Daoy (cell line): ENCODE data around the gene UBTD1. TPM values are rescaled to one million over a fixed set of nuclear protein-coding genes. Genes with fewer than 3 reads are reported as not detected.

Experiments used
- DNase-seq: peaks from one replicate; pipeline ENCODE4 v3.0.0-alpha.2; 2015; ENCODE audit warnings: low read depth
- total RNA-seq: library from RNA; depleted of rRNA; stranded (reverse); fragments of >200 nt; shearing (Covaris generic); gene quantifications from 2 replicates; pipeline ENCODE4 v1.2.3, GENCODE V29; 2014

Gene UBTD1
- total RNA-seq, 1 experiment from 2014 or later = 8.3 TPM

DNA sequence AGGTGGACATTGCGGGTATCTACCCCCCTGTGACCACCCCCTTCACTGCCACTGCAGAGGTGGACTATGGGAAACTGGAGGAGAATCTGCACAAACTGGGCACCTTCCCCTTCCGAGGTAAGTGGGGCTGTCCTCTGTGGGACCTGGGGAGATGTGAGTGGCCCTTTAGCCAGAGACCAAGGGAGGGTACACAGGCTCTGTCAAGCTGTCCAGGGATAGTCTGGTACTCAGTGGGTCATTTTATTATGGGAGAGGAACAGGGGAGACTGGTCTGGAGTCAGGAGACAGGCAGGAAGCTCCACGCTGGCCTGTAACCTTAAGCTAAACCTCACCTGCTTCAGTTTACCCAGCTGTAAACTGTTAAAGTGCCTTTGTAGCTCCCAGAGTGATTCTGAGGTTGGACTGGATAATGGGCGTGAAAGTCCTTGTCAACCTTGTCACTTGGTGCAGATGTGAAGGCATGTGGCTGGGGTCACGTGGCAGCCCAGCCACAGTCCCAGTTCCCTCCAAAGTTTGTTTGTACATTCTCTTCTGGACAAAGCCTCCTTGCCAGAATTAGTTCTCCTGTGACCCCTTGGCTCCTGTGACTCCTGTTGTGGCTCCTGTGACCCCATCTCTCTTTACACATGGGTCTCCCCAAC is 86.2 kb downstream of the UBTD1 start:
- no peak for DNase-seq

DNA sequence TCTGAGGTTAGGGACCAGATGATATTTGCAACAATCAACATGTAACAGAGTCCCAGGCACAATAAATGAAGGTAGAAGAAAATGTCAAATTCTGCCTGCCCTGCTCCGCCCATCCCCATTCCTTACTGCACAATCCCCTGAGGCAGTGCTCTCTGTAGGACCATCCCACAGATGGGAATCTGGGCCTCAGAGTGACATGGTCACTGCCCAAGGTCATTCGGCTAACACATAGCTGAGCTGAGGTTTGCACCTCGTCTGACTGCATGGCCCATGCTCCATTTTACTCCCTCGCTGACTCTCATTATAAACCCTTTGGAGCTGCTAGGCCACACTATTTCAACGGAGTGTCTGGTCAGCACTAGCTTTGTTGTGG is 86.7 kb downstream of the UBTD1 start:
- no peak for DNase-seq

DNA sequence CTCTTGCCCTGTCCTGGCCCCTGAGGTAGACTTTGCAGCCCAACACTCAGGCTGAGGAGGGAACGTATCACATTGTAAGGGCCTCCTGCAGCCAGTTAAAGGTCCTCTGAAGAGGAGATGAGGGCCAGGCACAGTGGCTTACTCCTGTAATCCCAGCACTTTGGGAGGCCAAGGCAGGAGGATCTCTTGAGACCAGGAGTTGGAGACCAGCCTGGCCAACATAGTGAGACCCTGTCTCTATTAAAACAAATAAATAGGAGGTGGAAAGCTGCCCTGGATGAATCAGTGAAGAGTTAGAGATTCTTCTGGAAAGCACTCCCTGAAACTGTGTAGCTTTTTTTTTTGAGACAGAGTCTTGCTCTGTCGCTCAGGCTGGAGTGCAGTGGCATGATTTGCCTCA is 88.5 kb downstream of the UBTD1 start:
- no peak for DNase-seq

DNA sequence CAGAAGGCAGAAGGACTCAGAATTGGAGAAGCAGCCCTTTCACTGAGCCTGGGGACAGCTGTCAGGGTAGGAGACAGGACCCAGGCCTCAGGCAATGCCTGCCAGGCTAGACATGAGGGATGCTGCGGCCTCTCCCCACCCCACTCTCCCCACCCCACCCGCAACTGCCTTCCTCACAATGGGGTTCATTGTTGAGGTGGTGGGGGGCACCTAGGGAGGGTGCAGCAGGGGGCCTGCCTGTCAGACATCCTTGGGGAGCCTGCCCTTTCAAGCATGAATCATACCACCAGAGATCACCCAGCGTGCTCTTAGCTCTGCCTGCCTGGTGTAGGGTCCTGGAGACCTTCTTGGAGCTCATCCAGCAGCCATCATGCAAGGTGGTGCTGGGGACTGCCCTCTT is 90.8 kb downstream of the UBTD1 start, which contains the start of gene C10orf62:
Gene C10orf62, plus strand, starts transcription at position 243 of the 400 bp plus-strand sequence. CDS start 177 bp downstream, outside the sequence.
- DNase-seq = no peak

DNA sequence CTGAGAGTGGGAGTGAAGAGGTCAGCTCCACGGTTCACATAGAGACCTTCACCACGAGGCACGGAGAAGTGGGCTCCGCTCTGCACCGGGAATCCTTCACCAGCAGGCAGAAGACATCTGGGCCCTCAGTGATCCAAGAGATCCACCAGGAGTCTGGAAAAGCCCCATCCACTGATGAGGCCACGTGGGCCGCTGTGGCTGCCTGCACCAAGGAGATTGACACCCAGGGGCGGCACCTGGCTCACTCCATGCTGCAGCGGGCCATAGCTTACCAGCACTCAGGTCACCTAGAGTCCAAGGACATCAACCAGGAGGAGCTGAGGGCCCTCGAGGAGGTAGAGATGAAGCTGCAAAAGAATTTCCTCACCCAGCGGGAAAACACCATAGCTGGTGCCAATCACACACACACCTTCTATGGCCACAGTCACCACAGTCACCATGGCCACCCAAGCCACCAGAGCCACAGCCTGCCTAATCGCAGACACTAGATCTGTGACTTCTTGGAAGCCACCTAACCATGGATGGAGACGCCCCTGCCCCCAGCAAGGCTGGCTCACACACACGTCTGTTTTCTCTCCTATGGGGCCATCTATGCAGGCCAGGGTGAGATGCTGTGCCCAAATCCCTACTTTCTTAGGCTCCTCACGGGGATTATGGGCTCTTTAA is 91.5 kb downstream of the UBTD1 start:
- no peak for DNase-seq

DNA sequence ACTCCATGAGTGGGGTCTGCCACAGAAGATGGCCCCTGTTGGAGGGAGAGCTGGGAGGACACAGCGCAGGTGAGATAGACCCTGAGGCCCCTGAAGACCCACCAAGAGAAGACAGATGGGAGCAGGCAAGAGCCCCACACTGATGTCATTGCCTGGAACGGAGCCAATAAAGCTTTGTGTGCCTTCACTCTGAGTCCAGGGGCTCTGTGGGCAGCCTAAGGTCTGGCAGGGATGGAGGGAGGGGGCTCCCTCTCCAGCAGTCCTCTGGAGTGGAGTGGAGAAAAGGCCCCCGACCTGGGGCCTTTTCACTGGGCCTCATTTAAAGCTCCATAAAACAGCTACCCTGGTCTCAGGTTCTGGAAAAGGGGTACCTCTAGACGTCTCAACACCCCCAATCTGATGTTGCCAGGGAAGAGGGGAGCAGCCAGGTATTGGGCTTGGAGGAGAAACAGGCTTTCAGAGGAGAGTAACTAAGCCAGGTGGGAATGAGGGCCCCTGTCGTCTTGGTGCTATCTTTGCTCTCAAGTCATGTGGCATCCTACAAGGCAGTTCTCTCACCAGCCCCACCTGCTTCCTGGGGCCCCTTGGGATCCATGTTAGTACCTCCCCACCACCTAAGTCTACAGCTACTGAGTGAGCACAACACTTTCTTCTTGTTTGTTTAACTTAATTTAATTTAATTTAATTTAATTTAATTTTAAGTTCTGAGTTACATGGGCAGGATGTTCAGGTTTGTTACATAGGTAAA is 92.2 kb downstream of the UBTD1 start:
- no peak for DNase-seq

DNA sequence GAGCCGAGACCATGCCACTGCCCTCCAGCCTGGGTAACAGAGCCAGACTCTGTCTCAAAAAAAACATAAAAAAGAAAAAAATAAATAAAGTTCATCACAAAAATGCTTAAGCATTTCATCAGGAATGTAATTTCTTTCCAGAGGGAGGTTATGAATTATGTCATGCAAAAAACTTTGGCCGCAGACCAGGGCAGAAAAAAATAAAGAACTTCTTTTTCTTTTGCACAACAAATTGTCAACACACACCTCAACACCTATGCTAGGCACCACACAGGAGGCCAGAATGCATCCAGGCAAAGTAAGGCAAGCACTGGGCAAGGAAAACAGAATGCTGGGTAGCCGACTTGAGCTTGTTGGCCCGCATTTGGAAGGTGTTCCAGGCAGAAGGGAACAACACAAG is 94.7 kb downstream of the UBTD1 start:
- DNase-seq = no peak

DNA sequence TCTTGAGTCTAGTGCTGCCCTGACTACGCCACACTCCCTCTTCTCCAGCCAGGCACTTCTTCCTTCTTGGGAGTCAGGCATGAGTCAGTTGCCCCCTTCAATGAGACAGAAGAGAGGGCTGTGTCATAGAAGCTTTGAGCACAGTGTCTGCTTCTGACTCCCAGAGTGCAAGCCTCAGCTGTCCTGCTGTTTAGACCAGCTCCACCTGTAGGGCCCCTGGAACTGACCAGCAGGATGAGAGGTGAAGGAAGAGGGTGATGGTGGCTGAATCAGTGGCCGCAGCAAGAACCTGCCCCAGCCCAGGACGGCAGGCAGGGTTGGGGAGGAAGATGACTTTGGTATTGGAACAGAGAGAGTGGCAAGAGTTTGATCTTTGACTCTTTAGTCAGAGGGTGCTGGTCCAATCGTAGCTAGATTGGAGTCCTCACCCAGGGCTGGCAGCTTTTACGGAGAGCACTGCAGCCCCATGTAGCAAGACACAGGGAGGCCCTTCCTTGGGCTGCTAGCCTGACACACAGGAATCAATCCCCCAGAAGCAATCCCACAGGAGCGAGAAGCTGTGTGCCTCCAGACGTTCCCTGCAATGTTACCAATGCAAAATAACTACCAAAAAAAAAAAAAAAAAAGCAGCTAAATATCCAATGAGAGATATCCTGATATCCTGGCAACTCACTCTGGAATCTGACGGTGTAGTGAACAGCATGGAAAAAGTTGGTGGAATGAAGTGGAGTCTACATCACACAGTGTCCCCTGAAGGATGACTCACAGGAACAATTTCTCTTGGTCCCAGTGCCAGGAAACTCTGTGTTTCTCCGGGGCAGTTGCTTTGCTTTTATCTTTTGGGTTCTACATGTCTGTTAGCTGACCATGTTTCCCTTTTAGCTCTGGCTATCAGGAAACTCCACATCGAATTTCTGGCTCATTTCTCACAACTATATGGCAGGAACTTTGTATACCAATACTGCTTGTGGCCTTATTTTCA is 97.7 kb downstream of the UBTD1 start:
- DNase-seq = peak; percentile 74

DNA sequence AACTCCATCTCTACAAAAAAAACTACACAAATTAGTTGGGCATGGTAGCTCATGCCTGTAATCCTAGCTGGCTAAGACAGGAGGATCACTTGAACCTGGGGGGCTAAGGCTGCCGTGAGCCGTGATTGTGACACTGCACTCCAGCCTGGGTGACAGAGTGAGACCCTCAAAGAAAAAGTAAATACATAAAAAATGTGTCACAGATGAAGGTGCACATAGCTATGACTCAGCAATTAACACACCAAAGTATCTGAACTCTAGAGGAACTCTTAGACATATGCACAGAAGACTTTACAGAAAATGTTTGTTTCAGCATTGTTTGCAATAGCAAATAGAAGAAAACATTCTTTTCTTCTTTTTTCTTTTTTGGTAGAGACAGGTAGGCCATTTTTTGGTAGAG is 99.1 kb downstream of the UBTD1 start:
- DNase-seq = no peak

DNA sequence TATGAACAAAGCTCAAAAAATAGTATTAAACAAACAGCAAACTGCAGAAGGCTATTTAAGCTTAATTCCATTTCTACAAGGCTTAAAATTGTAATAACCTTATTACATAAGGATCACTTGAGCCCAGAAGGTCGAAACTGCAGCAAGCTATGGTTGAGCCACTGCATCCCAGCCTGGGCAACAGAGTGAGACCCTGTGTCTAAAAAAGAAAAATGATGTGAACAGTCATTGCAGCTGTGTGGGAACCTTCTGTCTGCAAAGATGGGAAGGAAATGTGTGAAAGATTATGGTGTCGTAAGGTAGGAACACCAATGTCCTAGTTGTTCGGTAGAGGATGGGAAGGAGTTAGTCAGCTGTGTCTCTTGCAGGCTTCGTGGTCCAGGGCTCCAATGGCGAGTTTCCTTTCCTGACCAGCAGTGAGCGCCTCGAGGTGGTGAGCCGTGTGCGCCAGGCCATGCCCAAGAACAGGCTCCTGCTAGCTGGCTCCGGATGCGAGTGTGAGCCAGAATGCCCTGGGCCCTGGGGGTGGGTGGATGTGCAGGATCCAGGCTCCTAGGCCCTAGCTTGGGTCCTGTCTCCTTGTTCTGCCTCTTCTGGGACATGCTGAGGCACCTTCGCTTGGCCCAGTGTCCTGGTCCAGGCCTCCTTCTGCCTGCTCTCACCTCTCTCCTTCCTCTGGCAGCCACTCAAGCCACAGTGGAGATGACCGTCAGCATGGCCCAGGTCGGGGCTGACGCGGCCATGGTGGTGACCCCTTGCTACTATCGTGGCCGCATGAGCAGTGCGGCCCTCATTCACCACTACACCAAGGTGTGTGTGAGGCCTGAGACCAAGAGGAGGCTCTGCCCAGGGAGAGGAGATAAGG is 99.9 kb downstream of the UBTD1 start:
- DNase-seq = no peak

DNA sequence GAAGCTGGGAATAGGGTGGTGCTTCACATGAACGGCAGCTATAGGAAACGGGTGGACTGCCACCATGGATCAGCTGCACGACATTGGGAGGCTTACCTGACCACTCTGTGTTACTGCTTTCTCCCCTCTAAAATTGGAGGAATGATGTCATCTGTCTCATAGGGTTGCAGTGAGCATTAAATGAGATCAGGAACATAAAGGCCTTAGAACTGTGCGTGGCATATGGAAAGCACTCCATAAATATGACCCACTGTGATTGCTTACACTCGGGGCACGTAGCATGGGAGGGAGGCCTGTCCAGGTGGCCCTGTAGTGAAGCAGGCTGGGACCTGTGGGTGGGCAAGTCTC is 100.5 kb downstream of the UBTD1 start:
- DNase-seq = no peak

DNA sequence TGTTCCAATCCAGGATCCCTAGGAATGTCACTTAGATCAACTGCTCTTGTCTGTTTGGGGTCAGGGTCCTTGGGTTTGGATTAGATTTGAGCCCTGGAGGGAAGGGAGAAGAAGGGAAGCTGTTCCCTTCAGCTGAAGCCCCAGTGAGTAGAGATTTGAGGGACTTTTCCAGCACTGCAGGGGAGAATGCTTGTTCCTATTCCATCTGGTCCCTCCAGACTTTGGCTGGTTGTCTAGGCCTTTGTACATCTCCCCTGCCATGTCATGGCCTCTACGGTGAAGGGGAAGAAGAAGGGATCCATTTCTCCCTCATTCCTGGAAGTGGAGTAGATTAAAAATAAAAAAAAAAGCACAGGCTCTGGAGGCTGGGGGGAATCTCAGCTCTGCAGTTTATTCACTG is 101.9 kb downstream of the UBTD1 start:
- DNase-seq = no peak

DNA sequence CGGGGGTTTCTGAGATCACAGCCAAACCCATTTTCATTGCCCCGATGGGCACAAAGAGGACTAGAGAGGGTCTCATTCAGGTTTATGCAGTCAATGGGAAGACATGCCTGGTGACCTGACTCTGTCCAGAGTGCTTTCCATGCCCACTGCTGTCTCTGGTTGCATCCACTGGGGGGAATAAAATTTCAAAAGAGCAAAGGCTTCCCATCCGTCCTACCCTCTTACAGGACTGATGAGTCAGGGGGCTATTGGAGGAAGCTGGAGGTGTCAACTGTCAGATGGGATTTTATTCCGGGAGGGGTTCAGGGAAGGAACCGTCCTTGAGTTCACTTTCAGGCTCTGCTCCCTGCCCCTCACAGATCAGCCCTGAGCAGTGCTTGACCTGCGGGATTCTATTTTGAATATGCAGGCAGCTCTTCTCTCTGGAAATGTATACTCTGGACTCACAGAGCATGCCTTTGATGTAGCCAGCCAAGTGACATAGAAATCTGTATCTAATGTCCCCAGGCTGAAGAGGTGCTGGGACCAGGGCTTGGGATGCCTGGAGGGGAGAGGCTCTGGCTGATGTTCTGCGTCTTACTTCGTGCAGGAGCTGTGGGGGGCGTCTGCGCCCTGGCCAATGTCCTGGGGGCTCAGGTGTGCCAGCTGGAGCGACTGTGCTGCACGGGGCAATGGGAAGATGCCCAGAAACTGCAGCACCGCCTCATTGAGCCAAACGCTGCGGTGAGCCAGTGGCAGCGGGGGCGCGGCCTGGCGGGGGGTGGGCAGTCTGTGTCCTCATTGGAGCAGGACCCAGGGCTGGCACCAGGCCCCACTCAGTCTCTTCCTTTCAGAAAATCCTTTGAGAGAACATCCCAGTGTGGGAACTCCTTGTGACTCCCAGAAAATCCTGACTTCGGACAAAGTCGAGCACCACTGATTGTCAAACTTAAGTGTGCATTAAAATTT is 102.8 kb downstream of the UBTD1 start:
- DNase-seq = no peak

DNA sequence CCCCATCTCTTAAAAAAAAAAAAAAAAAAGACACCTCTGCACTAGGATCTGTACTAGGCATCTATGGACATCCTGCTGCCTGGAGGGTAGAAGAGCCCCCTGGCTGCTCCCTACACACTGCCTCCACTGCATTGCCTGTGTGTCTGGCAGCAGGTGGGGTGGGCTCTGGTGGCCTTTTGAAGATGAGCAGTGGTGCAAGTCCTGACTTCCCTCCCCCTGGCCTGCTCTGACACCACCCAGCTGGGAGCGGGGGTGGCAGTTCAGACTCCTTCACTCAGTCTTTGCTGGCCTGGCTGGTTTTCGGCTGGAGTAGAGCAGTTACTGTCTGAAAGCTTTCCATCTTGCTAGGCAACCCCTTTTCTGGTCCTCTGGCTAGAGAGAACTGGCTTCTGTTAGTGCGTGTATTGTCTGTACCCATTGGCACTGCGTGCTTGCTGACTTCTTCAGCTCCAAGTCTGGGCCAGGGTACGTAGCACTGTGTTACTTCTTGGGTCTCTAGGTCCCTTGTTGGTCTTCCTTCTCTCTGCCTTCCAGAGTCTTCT is 108.4 kb downstream of the UBTD1 start:
- no peak for DNase-seq

DNA sequence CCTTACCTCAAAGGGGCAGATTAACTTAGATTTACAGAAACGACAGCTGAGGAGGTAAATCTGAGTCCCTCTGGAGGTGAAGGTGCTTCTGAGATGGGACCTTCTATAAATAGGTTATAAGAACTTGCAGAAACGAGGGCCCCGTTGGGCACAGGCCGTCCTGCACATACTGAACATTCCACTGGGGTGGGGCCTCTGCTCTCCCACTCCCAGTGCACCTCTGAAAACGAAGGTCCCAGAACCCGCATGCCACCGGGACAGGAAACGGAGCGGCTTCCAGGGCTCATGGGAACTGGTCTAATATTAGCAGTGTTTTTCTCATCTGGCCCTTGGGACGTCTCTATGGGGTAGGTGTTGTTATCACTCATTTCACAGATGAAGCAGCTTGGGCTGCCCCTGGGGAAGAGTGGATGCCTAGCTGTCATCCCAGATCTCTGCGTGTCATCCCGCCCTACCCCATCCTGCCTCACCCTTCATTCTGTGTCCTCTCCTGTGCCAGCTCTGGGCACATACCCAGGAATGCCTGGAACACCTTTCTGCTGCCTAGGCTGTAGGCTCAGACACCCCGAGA is 110.4 kb downstream of the UBTD1 start:
- no peak for DNase-seq

DNA sequence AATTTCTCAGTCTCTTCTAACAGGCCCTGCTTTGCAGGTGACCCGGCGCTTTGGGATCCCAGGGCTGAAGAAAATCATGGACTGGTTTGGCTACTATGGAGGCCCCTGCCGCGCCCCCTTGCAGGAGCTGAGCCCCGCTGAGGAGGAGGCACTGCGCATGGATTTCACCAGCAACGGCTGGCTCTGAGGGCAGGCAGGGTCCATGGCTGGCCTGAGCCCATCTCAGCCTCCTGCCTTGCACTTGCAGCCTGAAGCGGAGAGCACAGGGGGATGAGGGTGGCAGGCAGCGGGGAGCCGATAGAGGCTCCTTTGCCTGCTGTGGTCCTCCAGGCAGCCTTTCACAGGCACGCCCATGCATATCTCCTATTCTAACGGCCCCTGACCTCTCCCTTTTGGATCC is 112.7 kb downstream of the UBTD1 start:
- DNase-seq = no peak

DNA sequence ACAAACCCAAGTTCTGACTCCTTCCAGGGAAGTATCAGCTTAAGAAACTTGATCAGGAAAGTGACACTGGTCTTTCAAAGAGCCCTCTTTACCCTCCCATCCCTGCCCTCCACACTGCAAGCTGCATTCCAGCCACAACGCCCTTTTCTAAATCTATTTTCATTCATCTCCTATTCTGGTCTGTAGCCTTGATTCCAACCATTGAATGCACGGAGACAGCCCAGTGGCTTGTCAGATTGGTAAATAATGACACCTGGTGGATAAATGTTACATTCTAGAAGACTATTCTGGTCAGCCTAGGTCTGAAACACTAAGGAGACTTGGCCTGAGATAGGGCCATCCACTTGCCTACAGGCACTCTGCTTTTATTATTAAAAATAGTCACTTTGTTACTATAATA is 113.7 kb downstream of the UBTD1 start:
- peak; percentile 14 for DNase-seq

DNA sequence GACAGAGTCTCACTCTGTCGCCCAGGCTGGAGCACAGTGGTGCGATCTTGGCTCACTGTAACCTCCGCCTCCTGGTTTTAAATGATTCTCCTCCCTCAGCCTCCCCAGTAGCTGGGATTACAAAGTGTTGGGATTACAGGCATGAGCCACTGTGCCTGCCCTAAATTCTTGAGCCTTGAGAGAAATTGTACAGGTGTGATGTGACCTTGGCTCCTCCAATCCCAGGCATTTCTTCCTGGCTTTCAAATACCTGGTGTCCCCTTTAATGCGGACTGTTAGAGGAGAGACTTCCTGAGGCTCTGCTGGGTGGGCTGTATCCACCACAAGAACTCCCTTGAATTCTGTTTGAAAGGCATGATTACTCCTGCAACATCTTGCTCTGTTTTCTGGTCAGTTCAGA is 119.6 kb downstream of the UBTD1 start:
- DNase-seq = no peak

DNA sequence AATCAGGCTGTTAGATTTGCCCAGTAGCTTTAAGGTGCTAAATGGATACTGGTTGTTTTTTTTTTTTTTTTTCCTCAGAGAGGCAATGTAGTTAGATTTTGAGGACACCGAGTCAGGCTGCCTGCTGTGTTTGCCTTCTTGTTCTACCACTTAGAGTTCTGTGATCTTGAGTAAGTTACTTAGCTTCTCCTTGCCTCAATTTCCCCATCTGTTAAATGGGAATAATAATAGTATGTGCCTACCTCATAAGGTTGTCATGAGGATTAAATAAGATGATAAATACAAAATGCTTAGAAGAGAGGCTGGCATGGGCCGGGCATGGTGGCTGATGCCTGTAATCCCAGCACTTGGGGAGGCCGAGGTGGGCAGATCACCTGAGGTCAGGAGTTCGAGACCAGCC is 120.0 kb downstream of the UBTD1 start:
- no peak for DNase-seq
